NCI-H82 treated with DMSO at 0.1 percent for 48 hours (cell line): ENCODE results near the gene TSHZ2.
"Not testable (repeated sequence)": the region's sequence is repeated elsewhere in the genome, so short reads cannot be mapped to it uniquely, and the experiment has no call there.

ENCODE experiments used
- DNase-seq: peaks from one replicate; lab custom pipeline; 2025; ENCODE audit not compliant: unreplicated experiment; lab: John Stamatoyannopoulos, UW

Gene TSHZ2

DNA sequence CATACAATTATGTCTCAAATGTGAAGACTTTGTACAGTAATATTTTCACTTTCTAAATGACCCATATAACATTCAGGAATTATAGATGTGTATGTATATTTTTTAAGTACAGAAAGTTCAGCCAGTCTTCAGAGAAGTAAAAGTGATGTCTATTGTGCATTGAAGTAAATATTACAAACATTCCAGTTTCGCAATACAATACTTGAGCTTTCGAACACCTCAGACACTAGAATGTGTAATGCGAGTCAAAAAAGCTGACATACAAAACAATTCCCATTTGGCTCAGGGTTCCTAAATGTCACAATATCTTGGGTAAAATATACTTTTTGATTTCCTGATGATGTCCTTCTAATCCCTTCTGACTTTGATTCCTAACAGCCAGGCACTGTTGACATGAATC, 520.1 kb downstream of the TSHZ2 start:
- no peak for DNase-seq

DNA sequence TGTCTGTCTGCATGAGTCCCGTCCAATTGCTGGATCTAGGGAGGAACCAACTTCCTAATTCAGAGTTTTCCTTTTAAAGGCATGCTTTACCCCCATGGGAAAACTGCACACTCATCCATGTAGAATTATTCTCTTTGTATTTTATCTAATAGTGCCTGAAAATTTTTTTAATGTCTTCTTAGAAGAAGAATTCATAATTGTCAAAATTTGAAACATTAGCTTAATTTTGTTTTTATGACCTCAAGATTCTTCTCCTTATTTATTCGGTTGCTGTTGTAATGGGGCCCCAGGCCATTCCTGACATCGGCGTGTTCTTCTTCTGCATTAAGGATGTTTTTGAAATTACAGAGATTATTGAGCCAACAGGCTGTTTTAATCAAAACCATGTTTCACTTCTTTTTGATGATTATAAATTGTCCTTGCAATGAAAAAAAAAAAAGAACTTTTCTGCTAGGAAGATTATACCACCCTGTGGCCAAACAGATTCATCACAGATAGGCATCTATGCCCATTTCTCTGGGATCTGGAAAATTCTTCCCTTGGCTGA, 521.2 kb downstream of the TSHZ2 start:
- no peak for DNase-seq

DNA sequence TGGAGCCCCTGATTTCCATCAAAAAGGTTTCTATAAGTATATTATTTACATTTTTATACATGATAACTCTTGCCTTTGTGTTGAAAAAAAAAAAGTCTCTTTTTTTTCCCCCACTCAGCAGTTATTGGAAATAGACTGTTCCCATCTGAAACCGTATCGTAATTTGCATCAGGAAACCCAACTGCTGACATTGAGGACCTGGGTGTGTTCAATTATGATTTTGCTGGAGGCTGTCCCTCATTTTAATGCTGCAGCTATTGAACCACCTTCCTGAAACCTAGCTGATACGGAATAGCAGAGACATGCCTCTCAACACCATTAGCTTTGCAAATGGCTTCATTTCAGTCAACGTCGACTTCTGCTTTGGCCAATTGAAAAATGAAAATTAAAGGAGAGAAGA, 522.6 kb downstream of the TSHZ2 start:
- no peak for DNase-seq

DNA sequence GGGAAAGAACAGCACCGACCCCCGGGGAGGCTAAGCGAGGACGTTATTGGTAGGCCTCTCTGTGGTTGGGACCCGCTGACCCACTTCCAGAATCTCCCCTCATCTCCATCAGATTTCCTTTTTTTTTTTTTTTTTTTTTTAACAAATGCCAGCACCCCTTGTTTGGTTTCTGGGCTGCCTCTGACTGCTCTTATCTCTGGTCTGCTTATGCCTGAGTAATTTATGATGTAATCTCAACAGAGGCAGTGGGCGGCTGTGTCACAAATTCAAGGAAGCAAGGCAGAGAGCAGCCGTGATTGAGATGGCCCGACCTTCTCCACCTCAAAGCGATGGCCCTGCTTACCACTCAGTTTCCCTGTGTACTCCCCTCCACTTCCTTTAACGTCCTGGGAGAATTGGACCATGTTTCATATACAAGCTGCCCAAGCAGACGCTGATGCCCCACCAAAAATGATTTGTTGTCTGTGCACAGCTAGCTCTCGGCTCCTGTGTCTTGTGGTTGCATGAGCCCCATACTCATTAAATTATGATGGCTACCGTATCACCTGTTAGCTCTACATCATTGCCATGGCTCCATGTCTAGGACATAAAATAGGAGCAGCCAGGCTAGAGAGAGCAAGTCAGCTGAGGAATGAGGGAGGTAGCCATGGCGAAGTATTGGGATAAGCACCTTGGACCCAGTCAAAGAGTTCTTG, 523.4 kb downstream of the TSHZ2 start:
- no peak for DNase-seq

DNA sequence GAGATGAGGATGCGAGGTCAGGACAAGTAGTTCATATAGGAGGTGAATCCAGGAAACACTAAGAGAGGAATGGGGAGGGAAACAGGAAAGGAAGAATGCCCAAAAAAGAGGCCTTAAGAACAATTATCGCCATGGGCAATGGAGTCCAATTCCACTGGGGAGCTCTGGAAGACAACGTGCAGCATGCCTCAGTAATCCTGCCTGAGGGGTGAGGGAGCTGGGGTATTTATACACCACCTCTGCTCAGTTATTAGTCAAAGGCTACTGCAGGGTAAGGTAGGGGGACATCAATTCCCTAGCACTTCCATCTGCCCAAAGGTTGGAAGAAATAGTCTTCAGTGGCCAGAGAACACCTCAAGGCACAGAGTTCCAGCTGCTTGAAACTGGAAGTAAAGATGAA, 525.1 kb downstream of the TSHZ2 start:
- no peak for DNase-seq

DNA sequence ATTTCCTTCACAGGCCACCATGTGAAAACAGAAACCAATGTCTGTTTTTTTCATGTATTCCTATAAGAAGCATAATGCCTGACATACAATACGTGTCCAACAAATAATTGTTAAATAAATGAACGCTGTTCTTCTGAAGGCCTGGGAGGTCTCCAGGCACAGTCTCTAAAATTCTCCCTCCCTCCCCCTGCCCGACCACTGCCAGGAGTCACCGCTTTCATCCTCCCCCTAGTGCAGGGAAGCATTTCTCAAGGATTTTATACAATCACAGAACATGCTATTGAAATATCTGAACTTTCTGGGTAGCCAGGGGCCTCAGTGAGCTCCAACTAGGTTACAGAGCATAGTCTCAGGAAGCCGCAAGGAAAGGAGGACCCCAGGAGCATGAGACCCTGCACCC, 526.2 kb downstream of the TSHZ2 start:
- DNase-seq = no peak

DNA sequence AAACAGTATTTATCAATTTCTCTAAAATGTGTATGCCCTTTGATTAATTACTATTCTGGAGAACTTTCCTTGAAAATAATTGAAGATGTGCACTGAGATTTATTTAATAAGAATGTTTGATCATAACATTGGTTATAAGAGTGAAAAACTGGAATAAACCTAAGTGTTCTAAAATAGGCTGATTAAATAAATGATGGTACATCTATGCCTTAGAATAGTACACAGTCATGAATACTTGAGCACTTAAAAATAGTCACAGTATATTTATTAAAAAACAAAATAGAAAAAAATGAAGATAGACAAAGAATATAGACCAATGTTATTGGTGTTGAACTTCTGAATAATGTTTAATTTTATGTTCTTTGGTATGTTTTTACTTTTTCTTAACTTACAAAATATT, 528.5 kb downstream of the TSHZ2 start:
- no peak for DNase-seq

DNA sequence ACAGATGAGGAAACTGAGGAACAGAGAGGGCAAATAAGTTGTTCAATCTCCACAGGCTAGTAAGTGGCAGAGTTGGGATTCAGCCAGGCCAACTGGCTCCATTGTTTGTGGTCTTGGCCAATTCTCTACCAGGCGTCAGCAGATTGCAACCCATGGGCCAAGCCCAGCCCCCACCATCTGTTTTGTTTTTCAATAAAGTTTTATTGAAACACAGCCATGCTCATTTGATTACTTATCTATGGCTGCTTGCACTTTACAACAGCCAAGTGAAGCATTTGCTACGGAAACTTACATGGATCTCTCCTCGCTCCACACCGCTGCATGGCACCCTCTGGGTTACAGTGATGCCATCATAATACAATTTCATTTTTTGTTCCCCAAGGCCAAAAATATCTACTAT, 530.7 kb downstream of the TSHZ2 start:
- no peak for DNase-seq

DNA sequence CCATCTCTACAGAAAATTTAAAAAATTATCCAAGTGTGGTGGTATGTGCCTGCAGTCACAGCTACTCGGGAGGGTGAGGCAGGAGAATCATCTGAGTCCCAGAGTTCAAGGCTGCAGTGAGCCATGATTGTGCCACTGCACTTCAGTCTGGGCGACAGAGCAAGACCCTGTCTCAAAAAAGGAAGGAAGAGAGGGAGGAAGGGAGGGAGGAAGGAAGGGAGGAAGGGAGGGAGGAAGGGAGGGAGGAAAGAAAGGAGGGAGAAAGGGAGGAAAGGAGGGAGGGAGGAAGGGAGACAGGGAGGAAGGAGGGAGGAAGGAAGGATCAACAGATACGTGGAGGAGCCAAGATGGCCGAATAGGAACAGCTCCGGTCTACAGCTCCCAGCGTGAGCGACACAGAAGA, 531.4 kb downstream of the TSHZ2 start:
- no peak for DNase-seq

DNA sequence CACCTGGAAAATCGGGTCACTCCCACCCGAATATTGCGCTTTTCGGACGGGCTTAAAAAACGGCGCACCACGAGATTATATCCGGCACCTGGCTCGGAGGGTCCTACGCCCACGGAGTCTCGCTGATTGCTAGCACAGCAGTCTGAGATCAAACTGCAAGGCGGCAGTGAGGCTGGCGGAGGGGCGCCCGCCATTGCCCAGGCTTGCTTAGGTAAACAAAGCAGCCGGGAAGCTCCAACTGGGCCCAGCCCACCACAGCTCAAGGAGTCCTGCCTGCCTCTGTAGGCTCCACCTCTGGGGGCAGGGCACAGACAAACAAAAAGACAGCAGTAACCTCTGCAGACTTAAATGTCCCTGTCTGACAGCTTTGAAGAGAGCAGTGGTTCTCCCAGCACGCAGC, 531.9 kb downstream of the TSHZ2 start:
- not testable (repeated sequence) for DNase-seq

DNA sequence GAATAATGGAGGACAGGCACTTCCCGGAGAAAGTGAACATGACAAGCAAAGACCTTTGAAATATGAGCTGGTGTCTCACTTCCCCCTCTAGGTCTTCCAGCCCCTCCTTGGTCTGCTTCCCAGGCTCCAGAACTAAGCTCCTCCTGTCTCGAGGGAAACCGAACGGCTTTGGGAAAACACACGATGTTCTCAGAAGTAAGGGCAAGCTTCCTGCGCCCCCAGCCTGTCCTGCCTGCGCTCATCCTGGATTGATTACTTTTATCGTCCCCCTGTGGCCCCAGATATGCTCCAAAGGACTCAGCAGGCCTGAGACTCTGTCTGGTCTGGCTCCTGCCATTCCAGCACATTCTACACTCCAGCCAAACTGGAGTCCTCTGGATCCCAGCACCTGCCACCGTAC, 538.1 kb downstream of the TSHZ2 start:
- no peak for DNase-seq

DNA sequence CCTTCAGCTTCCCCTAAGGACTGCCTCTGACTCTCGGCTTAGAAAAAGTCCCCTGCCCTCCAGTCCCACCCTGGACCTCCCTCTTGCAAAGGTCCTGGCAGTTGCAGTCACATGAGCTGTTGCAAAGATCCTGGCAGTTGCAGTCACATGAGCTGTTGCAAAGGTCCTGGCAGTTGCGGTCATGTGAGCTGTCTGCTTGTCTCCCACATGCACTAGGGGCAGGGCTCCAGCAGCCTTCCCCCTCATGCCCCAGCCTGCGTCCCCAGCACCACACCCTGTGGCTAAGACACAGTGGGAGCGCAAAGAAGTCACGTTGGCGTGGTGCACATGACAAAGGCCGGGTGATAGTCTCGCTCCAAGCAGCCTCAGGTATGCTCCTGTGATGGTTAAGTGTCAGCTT, 538.5 kb downstream of the TSHZ2 start:
- DNase-seq = no peak

DNA sequence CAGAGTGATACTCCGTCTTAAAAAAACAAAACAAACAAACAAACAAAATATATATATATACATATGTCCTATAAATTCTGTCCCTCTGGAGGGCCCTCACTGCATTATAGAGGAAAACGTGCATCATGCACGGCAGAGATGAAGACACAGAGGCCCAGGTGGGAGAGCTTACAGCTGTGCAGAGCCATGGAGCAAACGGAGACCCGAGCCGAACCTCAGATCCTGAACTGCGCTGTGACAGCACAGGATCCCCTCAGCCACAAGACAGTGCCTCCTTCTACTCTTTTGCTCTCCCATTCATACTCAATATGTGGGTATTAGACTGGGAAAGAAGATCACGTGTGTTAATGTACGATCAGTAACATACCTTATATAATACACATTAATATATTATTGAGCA, 539.9 kb downstream of the TSHZ2 start:
- no peak for DNase-seq

DNA sequence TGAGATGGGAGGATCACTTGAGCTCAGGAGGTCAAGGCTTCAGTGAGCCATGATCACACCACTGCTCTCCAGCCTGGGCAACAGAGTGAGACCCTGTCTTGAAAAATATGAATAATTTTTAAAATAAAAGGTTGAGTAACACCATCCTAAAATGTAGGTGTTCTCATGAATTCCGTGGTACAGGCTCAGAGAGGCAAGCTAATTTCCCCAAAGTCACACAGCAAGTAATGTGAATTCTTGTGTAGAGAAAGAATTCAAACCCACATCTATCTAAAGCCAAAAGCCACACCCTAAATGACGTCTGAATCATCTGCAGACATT, 541.0 kb downstream of the TSHZ2 start:
- no peak for DNase-seq

DNA sequence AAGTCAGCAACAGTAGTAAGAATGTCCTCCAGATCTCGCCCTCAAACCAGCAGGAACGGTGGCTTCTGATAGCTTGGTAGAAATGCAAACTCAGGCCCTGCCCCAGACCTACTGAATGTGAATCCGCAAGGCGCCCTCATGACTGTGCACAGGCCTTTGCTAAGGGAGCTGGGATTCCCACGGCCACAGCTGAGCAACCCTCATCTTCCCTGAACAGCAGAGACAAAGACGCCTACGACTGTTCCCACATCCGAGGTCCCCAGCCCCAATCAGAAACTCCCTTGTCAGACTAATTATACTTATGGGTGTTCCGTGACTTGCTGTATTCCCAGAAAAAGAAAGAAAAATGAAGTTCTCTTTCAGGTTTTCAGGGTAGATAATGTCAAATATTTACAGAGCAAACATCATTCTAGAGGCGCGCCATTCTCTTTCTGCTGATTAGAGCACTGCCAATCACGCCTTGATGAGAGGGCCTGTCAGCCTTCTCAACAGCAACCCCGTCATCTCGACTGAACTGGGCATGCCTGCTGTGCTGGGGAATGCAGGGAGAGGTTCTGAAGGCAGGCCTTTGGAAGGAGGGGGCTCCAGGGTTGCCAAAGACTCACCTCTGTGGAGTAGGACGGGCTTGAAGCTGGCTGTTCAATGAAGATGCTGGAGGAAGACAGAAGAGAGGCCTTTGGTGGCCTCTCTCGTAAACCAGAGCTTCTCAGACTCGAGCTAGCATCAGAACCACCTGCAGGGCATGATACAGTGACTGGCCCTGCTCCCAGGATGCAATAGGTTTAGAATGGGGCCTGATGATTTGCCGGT, 541.5 kb downstream of the TSHZ2 start:
- no peak for DNase-seq

DNA sequence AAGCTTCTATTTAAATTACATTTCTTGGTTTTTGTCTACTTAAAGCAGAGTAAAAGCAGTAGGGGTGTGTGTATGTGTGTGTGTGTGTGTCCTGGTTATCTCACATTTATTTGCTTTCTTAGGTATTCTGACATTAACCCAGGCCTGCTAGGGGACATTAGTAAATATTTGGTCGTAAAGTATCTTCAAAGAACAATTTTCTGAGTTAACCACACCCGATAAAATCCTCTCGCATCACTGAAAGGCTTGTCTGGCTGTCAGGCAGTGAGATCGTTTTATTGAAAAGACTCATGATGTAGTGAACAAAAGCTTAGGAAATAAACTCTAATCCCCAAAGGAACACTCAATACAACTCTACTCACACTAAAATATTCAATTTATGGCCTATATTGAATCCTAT, 543.6 kb downstream of the TSHZ2 start:
- DNase-seq = no peak

DNA sequence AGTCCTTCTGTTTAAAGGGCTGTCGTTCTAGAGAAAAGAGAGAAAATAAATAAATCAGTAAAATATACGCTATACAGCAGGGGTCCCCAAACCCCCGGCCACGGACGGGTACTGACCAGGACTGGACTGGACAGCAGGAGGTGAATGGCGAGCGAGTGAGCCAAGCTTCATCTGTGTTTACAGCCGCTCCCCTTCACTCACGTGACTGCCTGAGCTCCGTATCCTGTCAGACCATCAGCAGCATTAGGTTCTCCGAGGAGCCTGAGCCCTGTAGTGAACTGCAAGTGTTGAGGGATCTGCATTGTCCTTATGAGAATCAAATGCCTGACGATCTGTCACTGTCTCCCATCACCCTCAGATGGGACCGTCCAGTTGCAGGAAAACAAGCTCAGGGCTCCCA, 545.0 kb downstream of the TSHZ2 start:
- DNase-seq = no peak

DNA sequence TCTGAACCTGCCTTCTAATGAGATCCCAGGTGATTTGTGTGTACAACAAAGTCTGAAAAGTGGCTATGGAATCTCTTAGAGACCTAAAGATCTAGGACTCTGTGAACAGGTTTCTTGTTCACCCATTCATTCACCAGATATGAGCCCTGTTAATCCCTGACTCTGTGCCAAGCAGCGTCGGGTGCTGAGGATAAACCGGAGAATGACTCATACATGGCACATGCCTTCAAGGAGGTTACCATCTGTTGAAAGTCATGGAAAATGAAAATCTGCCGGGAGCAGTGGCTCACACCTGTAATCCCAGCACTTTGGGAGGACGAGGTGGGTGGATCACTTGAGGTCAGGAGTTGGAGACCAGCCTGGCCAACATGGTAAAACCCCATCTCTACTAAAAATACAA, 549.3 kb downstream of the TSHZ2 start:
- DNase-seq = not testable (repeated sequence)

DNA sequence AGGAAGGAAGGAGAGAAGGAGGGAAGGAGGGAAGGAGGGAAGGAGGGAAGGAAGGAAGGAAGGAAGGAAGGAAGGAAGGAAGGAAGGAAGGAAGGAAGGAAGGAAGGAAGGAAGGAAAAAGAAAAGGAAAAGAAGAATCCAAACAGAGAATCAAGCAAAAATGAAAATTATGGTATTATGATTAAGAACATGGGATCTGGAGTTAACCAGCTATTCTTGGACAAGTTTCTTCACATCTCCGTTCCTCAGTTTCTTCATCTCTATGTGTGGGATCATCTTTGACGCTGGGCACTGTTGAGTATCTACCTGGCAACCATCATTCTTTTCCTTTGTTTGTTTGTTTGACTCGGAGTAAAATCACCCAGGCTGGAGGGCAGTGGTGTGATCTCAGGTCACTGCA, 549.9 kb downstream of the TSHZ2 start:
- DNase-seq = no peak

DNA sequence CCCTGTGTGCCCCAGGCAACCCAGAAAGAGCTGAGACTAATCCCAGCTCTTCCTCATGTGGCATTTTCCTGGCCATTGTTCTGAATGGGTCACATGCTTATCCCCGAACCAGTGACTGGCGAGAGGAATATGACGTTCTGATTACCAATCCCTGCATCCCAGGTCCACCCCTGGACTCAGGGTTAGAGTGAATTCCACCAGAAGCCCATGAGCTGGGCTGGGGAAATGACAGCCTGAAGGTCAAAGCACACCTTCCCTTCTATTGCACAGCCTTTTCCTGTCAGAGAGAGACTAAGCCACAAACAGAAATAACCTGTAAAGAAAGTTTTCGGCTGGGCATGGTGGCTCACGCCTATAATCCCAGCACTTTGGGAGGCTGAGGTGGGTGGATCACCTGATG, 550.5 kb downstream of the TSHZ2 start:
- no peak for DNase-seq

DNA sequence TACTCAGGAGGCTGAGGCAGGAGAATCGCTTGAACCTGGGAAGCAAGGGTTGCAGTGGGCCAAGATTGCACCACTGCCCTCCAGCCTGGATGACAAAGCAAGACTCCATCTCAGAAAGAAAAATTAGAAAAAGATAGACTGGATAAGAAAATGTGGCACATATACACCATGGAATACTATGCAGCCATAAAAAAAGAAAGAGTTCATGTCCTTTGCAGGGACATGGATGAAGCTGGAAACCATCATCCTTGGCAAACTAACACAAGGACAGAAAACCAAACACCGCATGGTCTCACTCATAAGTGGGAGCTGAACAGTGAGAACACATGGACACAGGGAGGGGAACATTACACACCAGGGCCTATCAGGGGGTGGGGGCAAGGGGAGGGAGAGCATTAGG, 551.5 kb downstream of the TSHZ2 start:
- DNase-seq = not testable (repeated sequence)

DNA sequence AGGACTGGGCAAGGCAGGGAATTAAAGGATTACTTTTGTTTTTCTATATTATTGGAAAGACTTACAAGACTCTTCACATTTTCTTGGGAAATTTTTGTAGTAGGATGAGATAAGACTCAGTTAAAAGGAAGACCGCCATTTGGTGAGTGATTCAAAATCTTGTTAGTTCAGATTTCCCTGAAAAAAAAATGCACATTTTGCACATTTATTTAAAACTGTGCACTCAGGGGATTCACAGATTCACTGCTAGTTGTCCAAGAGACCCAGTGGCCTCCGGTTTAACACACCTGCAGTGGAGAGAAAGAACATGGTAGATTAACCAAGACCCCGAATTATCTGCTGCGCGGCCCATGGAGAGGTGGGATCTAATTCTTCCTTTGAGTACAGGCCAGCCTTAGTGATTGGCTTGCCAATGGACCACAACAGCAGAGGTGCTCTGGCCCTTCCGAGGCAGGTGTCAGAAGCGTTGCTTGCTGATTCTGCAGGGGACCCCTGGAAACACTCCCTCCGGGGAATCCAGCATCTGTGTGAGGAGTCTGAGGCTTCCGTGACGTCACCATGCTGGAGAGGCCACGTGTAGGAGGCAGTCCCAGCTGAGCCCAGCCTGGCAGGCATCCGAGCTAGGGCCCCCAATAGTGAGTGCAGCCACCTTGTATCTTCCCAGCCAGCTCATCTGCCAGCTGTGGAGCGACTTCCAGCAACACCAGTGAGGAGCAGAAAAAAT, 552.6 kb downstream of the TSHZ2 start:
- DNase-seq = no peak
